ENCODE measurements around the gene ENTHD1.
"Not testable (repeated sequence)": the region's sequence is repeated elsewhere in the genome, so short reads cannot be mapped to it uniquely, and the experiment has no call there.

The ENTHD1 gene

GRCh38 chr22:39900306-39901227, 7.0 kb upstream of the ENTHD1 start, which contains the start of gene GRAP2:
Gene GRAP2 (plus strand): TSS chr22:39901084. CDS start chr22:39947107, 46,023 bp downstream.
- no peak within 1 kb of the TSS for H3K4me3 ChIP-seq
- TF ChIP-seq POLR2AphosphoS5 (IDR thresholded peaks at IDR 0.05; ENCODE audit: borderline replicate concordance, low read depth, low read length): no peak
- TF ChIP-seq FOXP2 (optimal IDR thresholded peaks at IDR 0.05; ENCODE audit: control extremely low read depth, extremely low read length, insufficient read depth): no peak
- no peak for DNase-seq (ENCODE audit: low read depth, low spot score)
- H3K27ac ChIP-seq: no peak within 1 kb of the TSS
- no peak within 1 kb of the TSS for H3K9ac ChIP-seq (ENCODE audit: insufficient read length)
- H3K36me3 ChIP-seq (ENCODE audit: insufficient read depth, low read length): no peaks in the 10 kb centered on the region
- H3K9me3 ChIP-seq (ENCODE audit: low read depth, low read length): no peaks in the 10 kb centered on the region

GRCh38 chr22:39898997-39899396, 5.4 kb upstream of the ENTHD1 start:
- TF ChIP-seq FOXP2 (optimal IDR thresholded peaks at IDR 0.05; ENCODE audit: control extremely low read depth, extremely low read length, insufficient read depth) (no peak), EZH2 (IDR thresholded peaks at IDR 0.05) (no peak), POLR2AphosphoS5 (IDR thresholded peaks at IDR 0.05; ENCODE audit: borderline replicate concordance, low read depth, low read length) (no peak)
- no peak overlapping the region for H3K27ac ChIP-seq
- H3K9me3 ChIP-seq (ENCODE audit: low read depth, low read length): no peaks in the 10 kb centered on the region
- DNase-seq (ENCODE audit: low read depth, low spot score): no peak
- no peaks in the 10 kb centered on the region for H3K36me3 ChIP-seq (ENCODE audit: insufficient read depth, low read length)
- H3K9ac ChIP-seq (ENCODE audit: insufficient read length): no peak overlapping the region
- H3K4me3 ChIP-seq: no peak overlapping the region

- DNase-seq (ENCODE audit: low read depth, low spot score): no peak
- H3K4me3 ChIP-seq: no peak overlapping the region
- H3K9ac ChIP-seq (ENCODE audit: insufficient read length): no peak overlapping the region
- no peaks in the 10 kb centered on the region for H3K36me3 ChIP-seq (ENCODE audit: insufficient read depth, low read length)
- TF ChIP-seq FOXP2 (optimal IDR thresholded peaks at IDR 0.05; ENCODE audit: control extremely low read depth, extremely low read length, insufficient read depth) (no peak), EZH2 (IDR thresholded peaks at IDR 0.05) (no peak)
- H3K9me3 ChIP-seq (ENCODE audit: low read depth, low read length): no peaks in the 10 kb centered on the region
- no peak overlapping the region for H3K27ac ChIP-seq
Observed at GRCh38 chr22:39897841-39898240, 4.3 kb upstream of the ENTHD1 start.

GRCh38 chr22:39896313-39896996, 2.9 kb upstream of the ENTHD1 start:
- no peaks in the 10 kb centered on the region for H3K36me3 ChIP-seq (ENCODE audit: insufficient read depth, low read length)
- H3K27ac ChIP-seq: no peak overlapping the region
- H3K9ac ChIP-seq (ENCODE audit: insufficient read length): no peak overlapping the region
- H3K4me3 ChIP-seq: no peak overlapping the region
- no peaks in the 10 kb centered on the region for H3K9me3 ChIP-seq (ENCODE audit: low read depth, low read length)
- DNase-seq (ENCODE audit: low read depth, low spot score): no peak
- TF ChIP-seq EZH2 (IDR thresholded peaks at IDR 0.05) (no peak), POLR2AphosphoS5 (IDR thresholded peaks at IDR 0.05; ENCODE audit: borderline replicate concordance, low read depth, low read length) (no peak), FOXP2 (optimal IDR thresholded peaks at IDR 0.05; ENCODE audit: control extremely low read depth, extremely low read length, insufficient read depth) (no peak)

- Histone ChIP-seq H3K27ac (no peak overlapping the region), H3K9me3 (ENCODE audit: low read depth, low read length) (no peaks in the 10 kb centered on the region), H3K9ac (ENCODE audit: insufficient read length) (no peak overlapping the region), H3K4me3 (no peak overlapping the region), H3K36me3 (ENCODE audit: insufficient read depth, low read length) (no peaks in the 10 kb centered on the region)
- DNase-seq (ENCODE audit: low read depth, low spot score): no peak
- TF ChIP-seq FOXP2 (optimal IDR thresholded peaks at IDR 0.05; ENCODE audit: control extremely low read depth, extremely low read length, insufficient read depth) (no peak), POLR2AphosphoS5 (IDR thresholded peaks at IDR 0.05; ENCODE audit: borderline replicate concordance, low read depth, low read length) (no peak), EZH2 (IDR thresholded peaks at IDR 0.05) (no peak)
Observed at GRCh38 chr22:39895682-39896081, 2.1 kb upstream of the ENTHD1 start.

- Histone ChIP-seq H3K4me3 (no peak overlapping the region), H3K9me3 (ENCODE audit: low read depth, low read length) (no peaks in the 10 kb centered on the region), H3K9ac (ENCODE audit: insufficient read length) (no peak overlapping the region), H3K27ac (no peak overlapping the region), H3K36me3 (ENCODE audit: insufficient read depth, low read length) (no peaks in the 10 kb centered on the region)
- TF ChIP-seq POLR2AphosphoS5 (IDR thresholded peaks at IDR 0.05; ENCODE audit: borderline replicate concordance, low read depth, low read length) (no peak), EZH2 (IDR thresholded peaks at IDR 0.05) (no peak), FOXP2 (optimal IDR thresholded peaks at IDR 0.05; ENCODE audit: control extremely low read depth, extremely low read length, insufficient read depth) (no peak)
- no peak for DNase-seq (ENCODE audit: low read depth, low spot score)
Observed at GRCh38 chr22:39894554-39895092, 1.1 kb upstream of the ENTHD1 start.

GRCh38 chr22:39889924-39890323, 3.6 kb downstream of the ENTHD1 start:
- not testable (repeated sequence) for H3K9ac ChIP-seq (ENCODE audit: insufficient read length); H3K4me3 ChIP-seq; DNase-seq (ENCODE audit: low read depth, low spot score); H3K27ac ChIP-seq; H3K9me3 ChIP-seq (ENCODE audit: low read depth, low read length); H3K36me3 ChIP-seq (ENCODE audit: insufficient read depth, low read length)

GRCh38 chr22:39883057-39883456, 10.5 kb downstream of the ENTHD1 start:
- no peak for TF ChIP-seq EZH2 (IDR thresholded peaks at IDR 0.05)
- TF ChIP-seq POLR2AphosphoS5 (IDR thresholded peaks at IDR 0.05; ENCODE audit: borderline replicate concordance, low read depth, low read length): no peak
- TF ChIP-seq FOXP2 (optimal IDR thresholded peaks at IDR 0.05; ENCODE audit: control extremely low read depth, extremely low read length, insufficient read depth): no peak
- Histone ChIP-seq H3K9me3 (ENCODE audit: low read depth, low read length) (peaks cover 10% of the 10 kb centered on the region; the same call in 1 of the 2 replicates), H3K36me3 (ENCODE audit: insufficient read depth, low read length) (no peaks in the 10 kb centered on the region), H3K4me3 (no peak overlapping the region), H3K9ac (ENCODE audit: insufficient read length) (no peak overlapping the region), H3K27ac (no peak overlapping the region; the same call in 1 of the 2 replicates)
- no peak for DNase-seq (ENCODE audit: low read depth, low spot score)
